ENCODE data around the gene SERP2.

DNA sequence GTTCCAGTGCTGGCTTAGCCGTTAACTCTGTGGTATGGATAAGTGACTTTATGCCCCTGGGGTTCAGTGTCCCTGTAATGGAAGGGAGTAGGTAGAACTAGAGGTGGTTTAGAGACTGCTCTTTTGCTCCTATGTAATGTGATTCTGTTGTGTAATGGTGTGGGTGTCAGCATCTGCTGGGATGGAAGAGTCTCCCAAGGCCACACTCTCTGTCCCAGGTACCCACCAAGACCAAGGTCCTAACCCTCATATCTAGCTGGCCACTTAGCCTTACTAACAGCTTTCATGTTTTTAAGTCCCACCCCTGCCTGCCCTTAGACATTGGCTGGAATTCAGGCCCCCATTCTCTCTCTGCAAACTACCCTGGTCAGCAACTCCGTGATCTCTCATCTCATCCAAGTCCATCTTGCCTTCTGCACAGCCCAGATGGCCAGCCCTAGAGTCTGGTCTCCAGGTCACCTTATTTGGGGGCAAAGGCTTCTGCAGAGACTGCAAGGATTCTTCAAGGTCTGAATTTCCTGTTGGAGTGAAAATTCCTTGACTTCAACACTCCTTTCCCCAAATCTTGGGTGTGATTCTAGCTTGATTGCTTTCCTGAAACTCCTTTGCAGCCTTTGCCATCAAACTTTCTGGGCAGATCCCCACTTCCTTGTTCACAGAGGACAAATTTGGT lies 48.4 kb downstream of the SERP2 start:
- TF ChIP-seq, protein P1, sequence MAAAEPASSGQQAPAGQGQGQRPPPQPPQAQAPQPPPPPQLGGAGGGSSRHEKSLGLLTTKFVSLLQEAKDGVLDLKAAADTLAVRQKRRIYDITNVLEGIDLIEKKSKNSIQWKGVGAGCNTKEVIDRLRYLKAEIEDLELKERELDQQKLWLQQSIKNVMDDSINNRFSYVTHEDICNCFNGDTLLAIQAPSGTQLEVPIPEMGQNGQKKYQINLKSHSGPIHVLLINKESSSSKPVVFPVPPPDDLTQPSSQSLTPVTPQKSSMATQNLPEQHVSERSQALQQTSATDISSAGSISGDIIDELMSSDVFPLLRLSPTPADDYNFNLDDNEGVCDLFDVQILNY (CRISPR knock-in tag; conservative IDR thresholded peaks at IDR 0.05) = no peak
- TF ChIP-seq SETDB1 (CRISPR knock-in tag; IDR thresholded peaks at IDR 0.05; ENCODE audit: borderline replicate concordance) (no peak), NFRKB (IDR thresholded peaks at IDR 0.05) (no peak)

Data from HepG2 (cell line).